GM21367 (cell line): ENCODE results near the gene PLEKHA8.

Source experiments
- ATAC-seq: cut with Tn5 transposase; IDR thresholded peaks from one replicate; pipeline ENCODE4 v1.9.1; 2021; ENCODE audit not compliant: unreplicated experiment

PLEKHA8 gene

DNA sequence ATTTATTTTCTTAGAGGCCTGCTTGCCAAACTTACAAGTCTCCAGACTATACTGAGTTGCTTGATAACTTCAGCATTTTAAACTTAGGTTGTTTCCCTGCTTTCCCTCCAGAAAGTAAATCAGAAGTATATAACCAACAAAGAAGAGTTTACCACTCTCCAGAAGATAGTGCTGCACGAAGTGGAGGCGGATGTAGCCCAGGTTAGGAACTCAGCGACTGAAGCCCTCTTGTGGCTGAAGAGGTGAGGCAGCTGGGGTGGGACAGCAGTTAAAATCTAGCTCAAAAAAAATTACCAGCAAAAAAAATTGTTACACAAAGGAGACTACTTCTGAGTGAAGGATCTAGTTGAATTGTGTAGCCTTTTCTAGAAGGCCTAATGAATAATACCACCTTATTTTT is 33.6 kb downstream of the PLEKHA8 start:
- peak; percentile 82 for ATAC-seq

DNA sequence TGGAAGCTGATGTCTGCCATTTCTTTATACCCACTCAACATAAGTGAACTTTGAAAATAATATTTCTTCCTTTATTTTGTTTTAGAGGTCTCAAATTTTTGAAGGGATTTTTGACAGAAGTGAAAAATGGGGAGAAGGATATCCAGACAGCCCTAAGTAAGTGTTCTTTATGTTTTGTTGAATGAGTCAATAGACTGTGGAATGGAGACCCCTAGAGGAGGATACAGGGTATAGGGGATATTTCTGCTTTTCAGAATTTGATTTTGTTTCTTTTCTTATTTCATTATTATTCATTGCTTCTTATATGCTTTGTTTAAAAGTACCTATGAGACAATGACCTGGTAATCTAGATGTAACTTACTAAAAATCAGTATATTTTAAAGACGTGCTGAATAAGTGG is 34.4 kb downstream of the PLEKHA8 start:
- ATAC-seq, result no peak

DNA sequence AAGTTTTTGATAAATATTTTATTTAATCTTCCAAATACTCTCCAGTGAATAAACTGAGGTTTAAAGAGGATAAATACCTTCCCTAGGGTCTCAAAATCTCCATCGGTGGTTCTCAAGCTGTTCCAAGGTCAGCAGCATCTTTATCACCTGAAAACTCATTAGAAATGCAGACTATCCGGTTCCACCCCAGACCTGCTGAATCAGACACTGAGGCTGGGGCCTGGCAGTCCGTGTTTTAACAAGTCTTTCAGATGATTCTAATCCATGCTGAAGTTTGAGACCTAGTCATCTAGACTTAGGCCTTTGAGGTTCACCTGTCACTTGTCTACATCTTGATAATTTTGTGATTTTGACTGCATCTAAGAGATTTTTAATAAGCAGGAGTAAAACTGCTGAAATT is 37.5 kb downstream of the PLEKHA8 start:
- ATAC-seq, result no peak

DNA sequence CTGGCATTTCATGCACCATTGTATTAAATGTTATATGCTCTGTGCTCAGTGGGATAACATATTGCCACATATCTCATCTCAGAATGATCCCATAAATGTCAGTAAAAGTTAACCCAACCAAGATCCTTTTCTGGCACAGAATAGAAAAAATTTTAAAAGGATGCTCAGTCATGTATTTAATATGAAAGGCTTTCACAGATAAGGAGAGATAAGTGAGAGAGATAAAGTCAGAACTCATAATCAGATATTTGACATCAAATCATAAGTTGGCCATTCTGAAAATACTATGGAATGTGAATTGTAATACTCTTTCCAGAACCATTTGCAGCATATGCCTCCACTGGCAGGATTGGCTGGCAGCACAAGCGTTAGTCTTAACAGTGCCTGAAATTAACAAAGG is 38.5 kb downstream of the PLEKHA8 start:
- no peak for ATAC-seq

DNA sequence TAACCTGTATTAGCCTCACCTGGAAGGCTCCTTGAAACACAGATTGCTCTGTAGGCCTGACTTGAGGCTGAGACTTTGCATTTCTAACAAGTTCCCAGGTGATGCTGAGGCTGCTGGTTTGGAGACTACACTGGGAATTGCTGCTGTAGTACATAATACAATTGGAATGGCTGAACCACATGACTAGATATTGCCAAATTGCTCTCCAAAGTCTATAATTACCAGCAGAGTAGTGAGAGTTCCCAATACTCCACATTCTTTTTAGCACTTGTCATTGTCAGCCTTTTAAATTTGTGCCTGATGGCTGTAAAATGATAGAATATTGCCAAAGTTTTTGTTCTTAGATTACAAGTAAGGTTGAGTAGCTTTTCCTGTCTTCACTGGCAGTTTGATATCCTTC is 39.9 kb downstream of the PLEKHA8 start:
- ATAC-seq, result no peak

DNA sequence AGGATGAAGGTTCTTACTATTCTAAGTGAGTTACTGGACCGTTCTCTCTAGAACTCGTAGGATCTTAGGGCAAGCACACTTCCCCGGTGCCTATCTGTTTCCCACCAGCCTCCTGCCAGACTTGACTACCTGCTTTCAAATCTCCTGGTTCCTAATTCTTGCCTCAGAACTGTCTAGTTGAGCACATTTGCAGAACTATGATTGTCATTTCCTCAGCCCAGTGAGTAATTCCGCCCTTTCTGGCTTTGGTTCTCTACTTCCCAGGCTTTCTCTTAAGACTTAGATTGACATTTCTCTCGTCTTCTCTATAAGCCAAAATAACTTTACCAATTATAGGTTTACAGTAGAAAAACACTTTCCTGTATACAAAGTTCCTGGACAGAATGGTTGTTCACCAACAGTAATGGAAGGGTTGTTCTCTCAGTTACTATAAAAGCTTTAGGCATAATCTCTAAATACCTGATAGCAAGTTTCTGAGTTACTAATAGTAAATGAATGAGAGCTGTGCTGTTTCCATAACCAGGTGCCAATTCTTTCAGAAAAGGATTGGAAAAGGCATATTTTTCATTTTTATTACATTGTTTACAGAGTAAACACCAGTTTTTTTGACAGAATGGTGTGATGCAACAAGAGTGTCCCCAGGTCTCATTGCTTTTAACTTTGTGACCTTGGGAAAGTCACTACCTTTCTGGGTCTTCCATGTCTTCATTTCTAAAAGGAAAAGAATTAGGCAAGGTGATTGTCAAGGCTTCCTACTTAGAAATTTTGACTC is 41.1 kb downstream of the PLEKHA8 start:
- no peak for ATAC-seq

DNA sequence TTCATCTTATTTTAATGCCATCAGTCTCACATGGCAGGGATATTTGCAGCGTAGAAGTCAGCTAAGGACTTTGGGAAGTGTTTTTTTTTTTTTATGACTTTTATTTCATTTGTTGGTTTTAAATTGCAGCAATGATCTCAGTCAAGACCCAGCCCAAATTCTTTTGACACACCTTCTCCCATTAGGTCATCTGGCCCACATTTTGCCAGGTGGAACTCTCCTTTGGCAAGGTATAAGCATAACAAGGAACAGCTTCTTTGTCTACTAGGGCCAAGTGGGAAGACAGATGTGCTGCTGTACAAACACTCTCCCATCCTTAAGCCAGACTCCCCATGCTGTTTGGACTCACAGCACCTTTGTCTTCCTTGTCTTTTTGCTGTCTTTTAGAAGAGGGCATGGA is 41.8 kb downstream of the PLEKHA8 start:
- ATAC-seq, result no peak

DNA sequence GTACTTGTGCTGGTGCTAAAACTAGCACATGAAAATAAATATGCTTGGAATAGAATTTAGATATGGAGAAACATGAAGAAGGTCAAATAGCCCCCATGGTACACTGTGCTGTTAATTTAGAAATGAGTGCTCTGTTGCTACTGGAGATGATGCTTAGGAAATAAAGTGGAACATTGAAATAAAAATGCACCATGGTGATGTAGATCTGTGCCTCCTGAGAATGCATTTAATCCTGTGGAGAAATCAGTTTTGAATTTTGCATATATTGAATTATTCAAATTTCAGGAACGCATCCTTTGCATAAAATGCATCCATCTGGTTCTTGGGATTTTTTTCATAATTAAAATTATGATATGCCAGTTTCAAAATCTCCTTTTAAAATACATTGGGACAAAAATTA is 44.5 kb downstream of the PLEKHA8 start:
- ATAC-seq, result no peak

DNA sequence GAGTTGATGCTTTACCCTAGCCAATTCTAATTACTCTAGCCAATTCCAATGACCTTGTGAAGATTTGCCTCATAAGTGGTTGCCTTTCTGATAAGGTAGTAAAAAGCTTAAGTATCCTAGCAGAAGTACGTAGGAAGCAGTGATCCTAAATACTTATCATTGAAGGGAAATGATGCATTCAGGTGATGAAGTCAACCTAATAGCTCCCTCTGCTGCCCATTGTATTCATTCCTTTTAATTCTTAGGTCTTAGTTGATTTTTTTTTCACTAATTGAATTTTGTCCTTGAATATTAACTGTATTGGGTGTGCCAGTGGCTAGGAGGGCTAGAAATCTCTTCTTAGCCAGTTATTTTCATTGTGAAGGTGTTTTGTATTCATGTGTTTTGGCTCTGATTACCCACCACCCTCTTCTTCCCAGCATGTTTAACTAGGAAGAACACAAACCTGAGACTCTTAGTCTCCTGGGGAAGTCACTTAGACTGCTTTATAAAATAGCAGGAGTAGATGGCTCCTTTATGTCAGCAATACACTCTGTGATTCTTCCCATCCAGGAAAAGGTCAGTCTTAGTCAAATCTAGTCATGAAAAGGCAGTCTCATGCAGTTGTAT is 46.3 kb downstream of the PLEKHA8 start:
- ATAC-seq, result no peak

DNA sequence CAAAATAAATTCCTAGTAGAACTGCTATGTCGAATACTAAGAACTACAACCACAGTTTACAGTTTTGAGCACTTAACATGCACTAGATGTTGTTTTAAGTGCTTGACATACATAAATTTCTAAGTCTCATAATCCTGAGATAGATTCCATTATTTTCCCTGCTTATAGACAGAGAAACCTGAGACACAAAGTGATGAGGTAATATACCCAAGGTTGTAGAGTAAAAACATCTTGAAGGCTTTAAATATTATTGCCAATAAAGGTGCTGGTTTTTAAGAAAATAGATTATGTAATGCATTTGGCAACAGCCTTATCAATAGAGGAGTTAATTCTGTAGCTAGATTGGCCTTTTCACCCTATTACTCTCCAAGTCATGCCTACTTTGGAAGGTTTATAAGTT is 48.2 kb downstream of the PLEKHA8 start:
- ATAC-seq, result no peak

DNA sequence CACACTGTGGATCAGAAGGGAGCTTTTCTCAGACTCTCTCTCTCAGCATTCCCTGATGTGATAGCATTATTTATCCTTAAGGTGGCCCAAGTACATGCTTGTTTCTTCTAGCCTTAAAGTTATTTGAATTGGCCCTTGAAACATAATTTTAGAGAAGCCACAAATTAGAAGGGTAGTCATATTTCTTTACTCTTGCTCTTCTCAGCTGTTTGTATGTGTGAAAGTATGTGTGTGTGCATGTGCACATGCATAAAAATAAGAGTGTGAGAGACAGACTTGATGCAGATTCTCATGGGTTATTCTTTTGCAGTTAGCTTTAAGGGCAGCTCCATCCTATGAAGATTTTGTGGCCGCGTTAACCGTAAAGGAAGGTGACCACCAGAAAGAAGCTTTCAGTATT is 50.1 kb downstream of the PLEKHA8 start:
- no peak for ATAC-seq

DNA sequence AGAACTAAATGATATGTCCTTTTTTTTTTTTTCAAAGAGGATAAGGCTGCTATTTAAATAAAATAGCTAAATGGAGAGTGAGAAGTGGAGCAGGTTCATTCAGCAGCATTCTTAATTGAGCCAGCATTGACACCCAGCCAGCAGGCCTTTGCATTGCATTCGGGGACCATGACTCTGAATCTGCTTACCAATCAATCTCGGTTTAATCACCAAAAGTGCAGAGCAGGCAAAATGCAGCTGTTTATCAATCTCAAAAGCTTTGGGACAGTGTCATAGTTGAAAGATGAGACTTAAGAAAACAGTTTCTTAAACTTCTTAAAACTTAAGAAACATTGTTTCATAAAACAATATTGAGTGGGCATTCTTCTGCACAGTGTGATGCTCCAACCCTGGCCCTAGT is 51.7 kb downstream of the PLEKHA8 start:
- no peak for ATAC-seq

DNA sequence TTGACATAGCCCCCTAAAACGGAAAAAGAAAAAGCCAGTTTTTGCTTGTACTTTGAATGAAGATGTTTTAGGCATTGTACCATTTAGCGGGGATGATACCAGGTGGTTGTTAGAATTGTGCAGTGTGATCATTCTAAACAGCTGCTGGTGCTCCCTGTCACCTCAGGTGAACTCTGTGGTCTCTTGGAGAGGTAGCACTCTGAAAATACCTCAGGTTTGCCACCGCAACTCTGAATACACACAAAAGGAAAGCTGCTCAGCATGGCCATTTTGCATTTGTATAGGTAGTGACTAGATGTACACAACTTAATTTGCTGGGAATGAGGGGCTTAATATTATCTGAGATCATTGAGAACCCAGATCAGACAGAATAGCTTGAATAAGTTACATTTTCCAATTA is 52.6 kb downstream of the PLEKHA8 start:
- ATAC-seq, result no peak

DNA sequence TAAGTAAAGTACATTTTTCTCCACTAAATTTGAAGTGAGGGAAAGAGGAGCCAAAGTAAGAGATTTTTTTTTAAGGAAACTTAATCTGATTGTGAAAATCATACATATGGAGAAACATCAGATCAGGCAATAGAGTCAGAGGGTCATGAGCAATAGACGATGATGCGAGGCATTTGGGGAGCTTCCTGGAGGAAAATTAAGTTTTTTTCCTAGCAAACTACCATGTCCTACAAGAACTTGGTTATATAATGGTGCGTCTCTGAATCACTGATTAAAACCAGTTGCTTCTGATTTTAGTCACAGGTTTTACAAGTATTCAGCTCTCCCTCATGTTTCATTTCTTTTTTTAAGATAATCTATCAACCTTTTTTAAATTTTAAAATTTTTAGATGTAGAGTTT is 54.5 kb downstream of the PLEKHA8 start:
- ATAC-seq, result no peak

DNA sequence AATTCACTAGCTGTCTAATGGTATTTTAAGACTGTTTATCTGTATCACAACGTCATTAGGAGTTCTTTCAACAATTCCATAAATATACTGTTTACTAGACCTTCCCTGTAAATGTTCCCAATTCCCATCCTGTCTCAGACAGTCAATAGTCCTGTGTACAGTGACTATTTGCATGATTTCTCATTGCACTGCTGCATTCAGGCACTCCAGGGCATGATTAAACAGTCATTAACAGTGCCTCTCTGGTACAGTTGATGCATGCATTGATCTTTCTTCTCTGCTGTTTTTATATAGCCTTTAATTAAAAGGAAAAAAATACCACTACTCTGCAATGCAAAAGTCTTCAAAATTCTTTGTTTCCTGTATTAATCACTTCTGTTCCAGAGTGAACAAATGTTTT is 55.1 kb downstream of the PLEKHA8 start:
- ATAC-seq, result no peak

DNA sequence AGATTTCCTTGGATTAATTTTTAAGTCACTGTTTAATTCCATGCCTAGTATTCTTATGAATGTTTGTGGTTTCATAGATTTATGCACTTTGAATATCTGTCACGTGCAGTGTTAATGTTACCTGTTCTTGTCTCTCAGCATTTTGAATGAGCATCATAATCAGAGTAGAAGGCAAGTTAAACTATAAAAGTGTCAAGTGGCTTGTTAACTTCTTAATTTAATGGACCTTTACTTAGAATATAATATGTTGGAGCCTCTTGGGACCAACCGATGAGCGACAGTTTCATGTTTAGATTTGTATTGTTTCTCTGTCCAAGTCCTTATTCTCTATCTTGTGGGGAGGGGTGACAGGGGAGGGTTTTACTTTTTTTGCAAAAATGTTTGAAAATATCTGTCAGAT is 56.0 kb downstream of the PLEKHA8 start:
- ATAC-seq, result no peak

DNA sequence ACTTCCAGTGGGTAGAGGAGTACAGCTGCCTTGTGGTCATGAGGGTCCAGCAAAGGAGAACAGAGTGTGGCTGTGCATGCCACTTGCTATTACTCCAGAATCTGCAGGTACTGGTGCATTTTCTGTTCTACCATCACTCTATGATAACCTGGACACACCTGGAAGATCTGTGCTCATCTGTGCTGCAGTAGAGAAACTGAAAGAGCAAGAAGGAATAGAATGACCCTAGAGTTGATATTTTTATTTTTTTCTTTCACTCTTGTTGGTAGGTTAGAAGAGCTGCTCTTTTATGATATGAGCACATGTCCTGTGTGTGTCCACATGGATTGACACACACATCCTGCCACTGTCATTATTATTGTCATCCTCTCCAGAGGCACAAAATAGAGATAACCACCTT is 58.3 kb downstream of the PLEKHA8 start:
- no peak for ATAC-seq

DNA sequence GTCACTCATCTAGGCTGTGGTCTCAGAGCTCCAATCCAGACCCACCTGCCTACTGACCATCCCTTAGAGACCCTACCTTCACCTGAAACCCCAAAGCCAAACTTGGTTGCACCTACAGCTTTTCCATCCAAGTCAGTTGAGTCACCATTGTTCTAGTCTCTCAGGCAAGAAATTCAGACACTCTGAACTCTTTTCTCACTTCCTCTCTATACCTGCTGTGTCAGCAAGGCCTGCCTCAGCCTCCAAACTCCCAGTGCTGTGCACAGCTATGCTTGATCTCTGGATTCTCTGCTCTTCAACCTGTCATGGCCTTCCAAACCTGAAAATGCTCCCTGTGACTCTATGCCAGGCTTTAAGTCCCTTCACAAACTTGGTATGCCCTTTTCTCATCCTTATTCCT is 59.2 kb downstream of the PLEKHA8 start:
- no peak for ATAC-seq

DNA sequence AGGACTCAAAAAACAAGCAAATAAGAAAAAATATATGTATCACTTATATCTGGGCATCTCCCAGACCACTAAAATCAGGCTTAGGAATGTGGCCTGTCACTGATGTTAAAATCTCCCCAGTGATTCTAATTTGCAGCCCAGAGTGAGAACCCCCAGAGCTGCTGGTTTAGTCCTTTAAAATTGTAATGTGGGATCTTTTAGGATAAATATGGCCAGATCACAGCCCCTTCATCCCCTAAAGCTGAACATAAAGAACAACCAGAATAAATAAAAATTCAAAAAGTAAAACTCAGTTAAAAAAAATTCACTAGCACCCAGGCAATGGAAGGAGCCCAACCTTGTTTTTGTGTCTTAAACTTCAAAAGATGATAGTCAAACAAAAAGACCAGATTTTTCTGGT is 60.1 kb downstream of the PLEKHA8 start:
- ATAC-seq, result no peak

DNA sequence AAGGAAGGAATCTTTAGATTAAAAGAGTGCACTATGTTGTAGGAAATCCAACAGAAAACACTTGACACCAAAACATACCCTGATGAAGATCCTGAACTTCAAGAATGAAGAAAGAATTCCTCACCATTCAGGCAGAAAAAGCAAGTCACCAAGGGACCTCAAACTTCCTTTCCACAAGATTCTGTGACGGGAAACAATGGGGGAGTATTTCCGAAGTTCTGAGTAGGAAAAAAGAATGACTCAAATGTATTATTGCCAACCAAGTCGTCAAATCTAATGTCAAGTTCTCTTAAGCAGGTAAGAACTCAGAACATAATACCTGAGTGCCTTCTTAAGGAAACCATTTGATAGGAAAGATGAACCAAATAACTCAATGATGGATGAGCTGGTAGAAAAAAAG is 61.9 kb downstream of the PLEKHA8 start:
- no peak for ATAC-seq

DNA sequence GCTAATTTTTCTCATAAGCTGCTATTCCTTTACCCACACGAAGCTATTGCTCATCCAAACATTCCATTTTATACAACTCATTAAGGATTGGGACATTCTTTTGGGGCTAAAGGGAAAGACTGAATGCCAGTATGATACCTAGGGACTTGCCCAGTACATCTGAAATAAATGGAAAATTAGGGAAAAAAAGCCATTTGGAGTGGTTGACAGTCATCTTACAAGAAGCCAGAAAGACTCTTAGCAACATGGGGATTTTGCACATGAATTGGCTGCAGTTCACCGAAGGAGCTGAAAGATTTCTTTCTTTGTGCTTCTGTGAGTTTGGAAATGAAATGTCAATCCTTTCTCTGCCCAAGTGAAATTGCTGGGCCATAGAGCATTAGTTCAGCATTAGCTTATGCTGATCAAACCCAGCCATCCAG is 63.3 kb downstream of the PLEKHA8 start:
- no peak for ATAC-seq

DNA sequence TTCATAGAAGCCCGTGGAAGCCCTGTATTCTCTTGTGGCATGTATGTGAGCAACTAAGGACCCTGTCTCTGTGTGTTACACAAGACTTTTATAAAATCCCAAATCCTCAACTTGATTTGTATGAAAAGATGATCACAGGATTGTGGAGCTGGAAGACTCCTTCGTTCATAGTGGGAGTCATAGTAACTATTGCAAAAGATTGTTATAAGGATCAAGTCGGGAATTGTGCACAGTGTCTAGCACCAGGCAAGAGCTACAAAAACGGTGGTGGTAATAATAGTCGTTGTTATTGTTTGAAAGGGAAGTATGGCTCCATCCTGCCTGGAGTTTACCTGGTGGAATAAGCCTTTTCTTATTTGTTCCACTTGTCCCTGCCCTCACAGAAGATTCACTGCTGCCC is 63.8 kb downstream of the PLEKHA8 start:
- no peak for ATAC-seq

DNA sequence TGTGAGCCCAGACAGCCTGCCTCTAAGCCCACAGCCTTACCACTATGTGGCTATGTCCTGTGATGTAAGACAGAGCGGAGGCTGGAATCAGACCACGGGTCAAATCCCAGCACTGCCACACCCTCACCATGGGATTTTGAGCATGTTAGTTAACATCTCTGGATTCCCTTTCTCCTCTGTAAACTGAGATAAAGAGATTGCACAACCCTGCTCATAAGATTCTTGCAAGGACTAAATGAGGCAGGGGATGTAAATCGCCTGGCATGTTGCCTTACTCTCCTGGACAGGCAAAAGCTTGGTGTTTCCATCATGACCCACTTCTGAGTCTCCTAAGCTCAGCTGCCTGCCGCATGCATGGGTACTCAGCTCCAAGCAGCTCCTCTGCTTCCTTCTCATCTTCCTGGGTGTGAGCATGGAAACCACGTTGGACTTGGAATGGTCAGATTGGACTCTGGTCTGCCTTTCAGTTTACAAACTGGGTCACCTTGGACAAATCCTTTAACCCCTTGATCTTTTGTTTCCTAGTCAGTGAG is 65.3 kb downstream of the PLEKHA8 start:
- no peak for ATAC-seq
